ENCODE measurements around the gene MTCP1. TPM values are rescaled to one million over a fixed set of nuclear protein-coding genes. Genes with fewer than 3 reads are reported as not detected.

The MTCP1 gene
- polyA plus RNA-seq, 1 donor from 2014 or later: 1.1 TPM

DNA sequence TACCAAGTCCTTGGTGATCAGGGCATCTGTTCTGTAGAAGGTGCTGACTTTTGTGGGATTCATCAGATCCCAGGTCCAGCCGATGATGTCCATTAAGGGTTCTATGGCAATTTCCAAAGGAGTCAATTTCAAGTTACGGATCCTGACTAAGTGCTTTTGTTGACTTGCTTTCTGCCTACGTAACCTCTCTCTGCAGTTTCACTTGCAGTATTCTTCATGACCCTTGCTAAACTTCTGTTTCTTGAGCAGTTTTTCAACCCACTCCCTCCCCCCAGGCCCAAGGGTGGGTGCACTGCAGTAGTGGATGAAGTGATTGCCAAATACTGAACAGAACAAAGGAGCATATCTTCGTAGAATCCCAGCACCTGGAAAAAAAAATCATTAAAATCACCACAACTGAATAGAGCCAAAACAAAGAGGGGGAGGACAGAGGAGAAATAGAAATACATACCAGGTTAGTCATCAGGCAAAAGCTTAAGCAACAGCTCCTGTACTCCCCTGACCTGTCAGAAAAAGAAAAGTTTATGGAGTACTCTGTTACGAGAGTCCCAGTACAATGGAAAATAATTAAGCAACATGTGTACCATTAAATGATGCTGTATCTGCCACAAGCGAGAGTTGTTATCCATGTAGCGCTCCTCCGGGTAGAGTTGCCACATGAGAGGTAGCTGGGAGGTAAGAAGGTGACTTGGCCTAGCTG is 5.8 kb downstream of the MTCP1 start:
- no peaks in the 10 kb centered on the region for H3K9me3 ChIP-seq (ENCODE audit: low read length)
- no peak overlapping the region for H3K9ac ChIP-seq (ENCODE audit: low read length)
- H3K4me2 ChIP-seq (ENCODE audit: low read length): no peak overlapping the region
- no peaks in the 10 kb centered on the region for H3K36me3 ChIP-seq (ENCODE audit: insufficient read depth, low read length)
- no peaks in the 10 kb centered on the region for H3K79me2 ChIP-seq (replicated peaks; ENCODE audit: insufficient read depth, low read length)
- TF ChIP-seq EZH2 (IDR thresholded peaks at IDR 0.05; ENCODE audit: borderline replicate concordance, insufficient read depth, low read length, poor library complexity, severe bottlenecking) (no peak), SMC3 (conservative IDR thresholded peaks at IDR 0.05; ENCODE audit: poor library complexity) (no peak), MXI1 (conservative IDR thresholded peaks at IDR 0.05; ENCODE audit: poor library complexity, severe bottlenecking) (no peak), TAF1 (IDR thresholded peaks at IDR 0.05; ENCODE audit: low read depth) (no peak), RAD21 (conservative IDR thresholded peaks at IDR 0.05) (no peak), POLR2AphosphoS5 (IDR thresholded peaks at IDR 0.05) (no peak), EP300 (conservative IDR thresholded peaks at IDR 0.05; ENCODE audit: poor library complexity, severe bottlenecking) (no peak)
- TF ChIP-seq, protein P1, sequence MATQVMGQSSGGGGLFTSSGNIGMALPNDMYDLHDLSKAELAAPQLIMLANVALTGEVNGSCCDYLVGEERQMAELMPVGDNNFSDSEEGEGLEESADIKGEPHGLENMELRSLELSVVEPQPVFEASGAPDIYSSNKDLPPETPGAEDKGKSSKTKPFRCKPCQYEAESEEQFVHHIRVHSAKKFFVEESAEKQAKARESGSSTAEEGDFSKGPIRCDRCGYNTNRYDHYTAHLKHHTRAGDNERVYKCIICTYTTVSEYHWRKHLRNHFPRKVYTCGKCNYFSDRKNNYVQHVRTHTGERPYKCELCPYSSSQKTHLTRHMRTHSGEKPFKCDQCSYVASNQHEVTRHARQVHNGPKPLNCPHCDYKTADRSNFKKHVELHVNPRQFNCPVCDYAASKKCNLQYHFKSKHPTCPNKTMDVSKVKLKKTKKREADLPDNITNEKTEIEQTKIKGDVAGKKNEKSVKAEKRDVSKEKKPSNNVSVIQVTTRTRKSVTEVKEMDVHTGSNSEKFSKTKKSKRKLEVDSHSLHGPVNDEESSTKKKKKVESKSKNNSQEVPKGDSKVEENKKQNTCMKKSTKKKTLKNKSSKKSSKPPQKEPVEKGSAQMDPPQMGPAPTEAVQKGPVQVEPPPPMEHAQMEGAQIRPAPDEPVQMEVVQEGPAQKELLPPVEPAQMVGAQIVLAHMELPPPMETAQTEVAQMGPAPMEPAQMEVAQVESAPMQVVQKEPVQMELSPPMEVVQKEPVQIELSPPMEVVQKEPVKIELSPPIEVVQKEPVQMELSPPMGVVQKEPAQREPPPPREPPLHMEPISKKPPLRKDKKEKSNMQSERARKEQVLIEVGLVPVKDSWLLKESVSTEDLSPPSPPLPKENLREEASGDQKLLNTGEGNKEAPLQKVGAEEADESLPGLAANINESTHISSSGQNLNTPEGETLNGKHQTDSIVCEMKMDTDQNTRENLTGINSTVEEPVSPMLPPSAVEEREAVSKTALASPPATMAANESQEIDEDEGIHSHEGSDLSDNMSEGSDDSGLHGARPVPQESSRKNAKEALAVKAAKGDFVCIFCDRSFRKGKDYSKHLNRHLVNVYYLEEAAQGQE (IDR thresholded peaks at IDR 0.05; ENCODE audit: borderline replicate concordance): no peak
- no peak overlapping the region for H3K4me3 ChIP-seq (ENCODE audit: low read length)
- no peaks in the 10 kb centered on the region for H3F3A ChIP-seq (ENCODE audit: insufficient read depth, low read length, poor library complexity, severe bottlenecking)
- H4K20me1 ChIP-seq (ENCODE audit: insufficient read depth): no peaks in the 10 kb centered on the region
- H2AFZ ChIP-seq (ENCODE audit: low read depth, low read length): no peak overlapping the region
- no peaks in the 10 kb centered on the region for H3K27me3 ChIP-seq (ENCODE audit: insufficient read depth, low read depth, low read length)
- H3K9me2 ChIP-seq (ENCODE audit: insufficient read depth, low read length): no peaks in the 10 kb centered on the region
- no peak overlapping the region for H3K27ac ChIP-seq (ENCODE audit: low read length)

DNA sequence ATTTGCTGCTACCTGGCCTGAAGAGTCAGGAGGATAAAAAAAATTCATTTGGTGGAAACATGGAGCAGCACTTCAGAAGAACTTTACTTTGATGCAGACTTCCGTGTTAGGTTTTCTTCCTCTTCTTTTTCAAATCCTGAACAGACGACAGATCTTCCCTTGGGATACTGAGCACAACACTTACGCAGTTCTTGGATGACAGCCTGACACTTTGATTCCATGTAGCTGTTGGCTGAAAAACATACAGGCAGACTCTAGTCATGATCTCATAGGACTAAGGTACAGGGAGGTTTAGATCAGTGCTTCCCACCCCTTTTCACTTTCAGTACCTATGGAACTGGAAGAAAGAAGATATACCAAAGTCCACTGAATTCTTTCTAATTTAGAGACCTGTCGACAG is 9.2 kb downstream of the MTCP1 start:
- Histone ChIP-seq H3K9me2 (ENCODE audit: insufficient read depth, low read length) (no peaks in the 10 kb centered on the region), H3K9ac (ENCODE audit: low read length) (no peak overlapping the region), H3K36me3 (ENCODE audit: insufficient read depth, low read length) (no peaks in the 10 kb centered on the region), H3K27me3 (ENCODE audit: insufficient read depth, low read depth, low read length) (no peaks in the 10 kb centered on the region), H3K27ac (ENCODE audit: low read length) (no peak overlapping the region), H3K4me2 (ENCODE audit: low read length) (no peak overlapping the region), H3K79me2 (replicated peaks; ENCODE audit: insufficient read depth, low read length) (no peaks in the 10 kb centered on the region), H4K20me1 (ENCODE audit: insufficient read depth) (no peaks in the 10 kb centered on the region), H3K4me3 (ENCODE audit: low read length) (no peak overlapping the region), H3F3A (ENCODE audit: insufficient read depth, low read length, poor library complexity, severe bottlenecking) (no peaks in the 10 kb centered on the region), H2AFZ (ENCODE audit: low read depth, low read length) (no peak overlapping the region), H3K9me3 (ENCODE audit: low read length) (no peaks in the 10 kb centered on the region)
- TF ChIP-seq, protein P2, sequence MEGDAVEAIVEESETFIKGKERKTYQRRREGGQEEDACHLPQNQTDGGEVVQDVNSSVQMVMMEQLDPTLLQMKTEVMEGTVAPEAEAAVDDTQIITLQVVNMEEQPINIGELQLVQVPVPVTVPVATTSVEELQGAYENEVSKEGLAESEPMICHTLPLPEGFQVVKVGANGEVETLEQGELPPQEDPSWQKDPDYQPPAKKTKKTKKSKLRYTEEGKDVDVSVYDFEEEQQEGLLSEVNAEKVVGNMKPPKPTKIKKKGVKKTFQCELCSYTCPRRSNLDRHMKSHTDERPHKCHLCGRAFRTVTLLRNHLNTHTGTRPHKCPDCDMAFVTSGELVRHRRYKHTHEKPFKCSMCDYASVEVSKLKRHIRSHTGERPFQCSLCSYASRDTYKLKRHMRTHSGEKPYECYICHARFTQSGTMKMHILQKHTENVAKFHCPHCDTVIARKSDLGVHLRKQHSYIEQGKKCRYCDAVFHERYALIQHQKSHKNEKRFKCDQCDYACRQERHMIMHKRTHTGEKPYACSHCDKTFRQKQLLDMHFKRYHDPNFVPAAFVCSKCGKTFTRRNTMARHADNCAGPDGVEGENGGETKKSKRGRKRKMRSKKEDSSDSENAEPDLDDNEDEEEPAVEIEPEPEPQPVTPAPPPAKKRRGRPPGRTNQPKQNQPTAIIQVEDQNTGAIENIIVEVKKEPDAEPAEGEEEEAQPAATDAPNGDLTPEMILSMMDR (IDR thresholded peaks at IDR 0.05; ENCODE audit: poor library complexity, severe bottlenecking): no peak
- TF ChIP-seq POLR2AphosphoS5 (IDR thresholded peaks at IDR 0.05) (peak; percentile 53), EP300 (conservative IDR thresholded peaks at IDR 0.05; ENCODE audit: poor library complexity, severe bottlenecking) (peak; percentile 46), MXI1 (conservative IDR thresholded peaks at IDR 0.05; ENCODE audit: poor library complexity, severe bottlenecking) (no peak), RAD21 (conservative IDR thresholded peaks at IDR 0.05) (no peak), TAF1 (IDR thresholded peaks at IDR 0.05; ENCODE audit: low read depth) (no peak), SMC3 (conservative IDR thresholded peaks at IDR 0.05; ENCODE audit: poor library complexity) (no peak), EZH2 (IDR thresholded peaks at IDR 0.05; ENCODE audit: borderline replicate concordance, insufficient read depth, low read length, poor library complexity, severe bottlenecking) (no peak)
- TF ChIP-seq, protein P1 (IDR thresholded peaks at IDR 0.05; ENCODE audit: borderline replicate concordance): no peak

Data from neural cell (in vitro differentiated cells).